ENCODE measurements around the gene TMPRSS9.

TMPRSS9 gene

GRCh38 chr19:2361246-2362045, 1.4 kb downstream of the TMPRSS9 start:
- Histone ChIP-seq H3K27ac (ENCODE audit: low read length) (no peak overlapping the region), H3K79me2 (ENCODE audit: low read length) (no peaks in the 10 kb centered on the region), H3K4me2 (ENCODE audit: low read length) (no peak overlapping the region), H4K20me1 (ENCODE audit: insufficient read depth, low read length) (no peaks in the 10 kb centered on the region), H3K9ac (ENCODE audit: low read length) (no peak overlapping the region), H3K36me3 (replicated peaks; ENCODE audit: low read depth, low read length) (no peaks in the 10 kb centered on the region), H3K9me3 (ENCODE audit: insufficient read depth, low read length) (peaks cover 3% of the 10 kb centered on the region; the same call in 1 of the 2 replicates), H3K4me1 (ENCODE audit: low read length) (no peaks in the 10 kb centered on the region), H3K27me3 (ENCODE audit: low read depth, low read length) (0 out of 2 replicates have a peak, but pooled peaks cover 4% of the 10 kb centered on the region), H3K4me3 (ENCODE audit: low read length) (no peak overlapping the region), H2AFZ (ENCODE audit: low read depth, low read length) (no peak overlapping the region)
- TF ChIP-seq CTCF (IDR thresholded peaks at IDR 0.05; ENCODE audit: low read depth, low read length) = no peak
- TF ChIP-seq EZH2phosphoT487 (IDR thresholded peaks at IDR 0.05; ENCODE audit: low read depth) = no peak

DNA sequence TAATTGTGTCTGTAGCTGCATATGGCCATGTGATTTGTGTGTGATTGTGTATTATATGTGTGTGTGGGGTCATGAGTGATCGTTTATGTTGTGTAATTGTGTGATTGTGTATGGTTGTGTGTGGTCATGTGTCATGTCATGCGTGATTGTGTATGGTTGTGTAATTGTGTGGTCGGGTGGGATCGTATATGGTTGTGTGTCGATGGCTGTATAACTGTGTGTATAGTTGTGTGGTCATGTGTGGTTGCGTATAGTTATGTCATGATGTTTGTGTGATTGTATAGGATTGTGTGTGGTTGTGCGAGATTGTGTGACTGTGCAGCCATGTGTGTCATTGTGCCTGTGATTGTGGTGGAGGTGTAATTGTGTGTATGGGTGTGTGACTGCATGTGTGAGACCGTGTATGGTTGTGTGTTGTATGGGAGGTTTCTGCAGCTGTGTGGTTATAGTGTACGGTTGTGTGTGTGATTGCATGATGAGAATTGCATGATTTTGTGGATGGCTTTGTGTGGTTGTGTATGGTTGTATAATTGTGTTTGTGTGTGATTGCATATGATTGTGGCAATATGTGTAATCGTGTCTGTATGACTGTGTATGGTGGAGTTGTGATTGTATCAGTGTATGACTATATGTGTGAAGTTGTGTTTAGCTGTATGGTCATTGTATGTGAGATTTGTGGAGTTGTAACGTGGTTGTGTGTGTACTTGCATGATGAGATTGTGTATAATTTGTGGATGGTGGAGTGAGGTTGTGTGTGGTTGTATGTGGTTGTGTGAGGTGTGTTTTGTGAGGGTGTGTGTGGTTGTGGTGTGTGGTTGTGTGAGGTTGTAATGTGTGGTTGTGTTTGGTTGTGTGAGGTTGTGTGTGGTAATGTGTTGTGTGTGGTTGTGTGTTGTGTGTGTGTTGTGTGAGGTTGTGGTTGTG, 2.2 kb downstream of the TMPRSS9 start:
- Histone ChIP-seq H3K27me3 (ENCODE audit: low read depth, low read length) (0 out of 2 replicates have a peak, but pooled peaks cover 4% of the 10 kb centered on the region), H3K79me2 (ENCODE audit: low read length) (no peaks in the 10 kb centered on the region), H3K9me3 (ENCODE audit: insufficient read depth, low read length) (peaks cover 3% of the 10 kb centered on the region; the same call in 1 of the 2 replicates), H3K4me1 (ENCODE audit: low read length) (no peaks in the 10 kb centered on the region), H3K36me3 (replicated peaks; ENCODE audit: low read depth, low read length) (no peaks in the 10 kb centered on the region), H4K20me1 (ENCODE audit: insufficient read depth, low read length) (no peaks in the 10 kb centered on the region), H3K4me2 (ENCODE audit: low read length) (no peak overlapping the region), H3K9ac (ENCODE audit: low read length) (no peak overlapping the region), H2AFZ (ENCODE audit: low read depth, low read length) (no peak overlapping the region), H3K27ac (ENCODE audit: low read length) (no peak overlapping the region), H3K4me3 (ENCODE audit: low read length) (no peak overlapping the region)
- TF ChIP-seq EZH2phosphoT487 (IDR thresholded peaks at IDR 0.05; ENCODE audit: low read depth) = no peak
- no peak for TF ChIP-seq CTCF (IDR thresholded peaks at IDR 0.05; ENCODE audit: low read depth, low read length)

DNA sequence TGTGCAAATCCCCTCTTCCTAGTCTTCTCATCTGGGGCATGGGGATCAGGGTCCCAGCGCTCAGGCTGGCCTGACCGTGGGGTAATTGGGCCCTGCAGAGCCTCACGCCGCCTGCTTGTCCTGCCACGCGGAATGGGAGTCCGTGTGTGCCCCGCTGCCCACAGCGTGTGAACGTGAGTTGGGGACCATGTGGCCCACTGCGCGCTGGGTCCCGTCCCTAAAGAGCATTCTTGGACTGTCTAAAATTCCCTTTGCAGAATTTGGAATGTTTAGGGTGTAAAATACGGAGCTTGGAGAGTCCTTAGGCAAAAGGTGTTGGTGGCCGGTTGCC, 2.9 kb downstream of the TMPRSS9 start:
- 0 out of 2 replicates have a peak, but pooled peaks cover 4% of the 10 kb centered on the region for H3K27me3 ChIP-seq (ENCODE audit: low read depth, low read length)
- no peaks in the 10 kb centered on the region for H4K20me1 ChIP-seq (ENCODE audit: insufficient read depth, low read length)
- H3K4me2 ChIP-seq (ENCODE audit: low read length) = no peak overlapping the region
- TF ChIP-seq EZH2phosphoT487 (IDR thresholded peaks at IDR 0.05; ENCODE audit: low read depth) = no peak
- TF ChIP-seq CTCF (IDR thresholded peaks at IDR 0.05; ENCODE audit: low read depth, low read length) = no peak
- H3K9ac ChIP-seq (ENCODE audit: low read length) = no peak overlapping the region
- no peaks in the 10 kb centered on the region for H3K4me1 ChIP-seq (ENCODE audit: low read length)
- no peak overlapping the region for H3K4me3 ChIP-seq (ENCODE audit: low read length)
- H3K27ac ChIP-seq (ENCODE audit: low read length) = no peak overlapping the region
- H3K9me3 ChIP-seq (ENCODE audit: insufficient read depth, low read length) = peaks cover 3% of the 10 kb centered on the region; the same call in 1 of the 2 replicates
- no peaks in the 10 kb centered on the region for H3K36me3 ChIP-seq (replicated peaks; ENCODE audit: low read depth, low read length)
- no peak overlapping the region for H2AFZ ChIP-seq (ENCODE audit: low read depth, low read length)
- no peaks in the 10 kb centered on the region for H3K79me2 ChIP-seq (ENCODE audit: low read length)

GRCh38 chr19:2363419-2363818, 3.4 kb downstream of the TMPRSS9 start:
- Histone ChIP-seq H3K4me2 (ENCODE audit: low read length) (no peak overlapping the region), H3K27me3 (ENCODE audit: low read depth, low read length) (0 out of 2 replicates have a peak, but pooled peaks cover 4% of the 10 kb centered on the region), H2AFZ (ENCODE audit: low read depth, low read length) (no peak overlapping the region), H3K79me2 (ENCODE audit: low read length) (no peaks in the 10 kb centered on the region), H3K9me3 (ENCODE audit: insufficient read depth, low read length) (peaks cover 3% of the 10 kb centered on the region; the same call in 1 of the 2 replicates), H3K9ac (ENCODE audit: low read length) (no peak overlapping the region), H3K4me3 (ENCODE audit: low read length) (no peak overlapping the region), H3K4me1 (ENCODE audit: low read length) (no peaks in the 10 kb centered on the region), H4K20me1 (ENCODE audit: insufficient read depth, low read length) (no peaks in the 10 kb centered on the region), H3K36me3 (replicated peaks; ENCODE audit: low read depth, low read length) (no peaks in the 10 kb centered on the region), H3K27ac (ENCODE audit: low read length) (no peak overlapping the region)
- TF ChIP-seq CTCF (IDR thresholded peaks at IDR 0.05; ENCODE audit: low read depth, low read length) (no peak), EZH2phosphoT487 (IDR thresholded peaks at IDR 0.05; ENCODE audit: low read depth) (no peak)

Data from OCI-LY3 (cell line).